OCI-LY3 (cell line): ENCODE results near the gene FBXO21.

ENCODE experiments used
- CTCF ChIP-seq: fragments of 200-600, 300-600 bp; sonication (generic); IDR thresholded peaks from 2 replicates; pipeline ENCODE4 v1.5.1; 2014; ENCODE audit warnings: antibody characterized with exemption, low read length, low read depth
- EZH2phosphoT487 ChIP-seq: fragments of 200-600 bp; shearing (Covaris generic); IDR thresholded peaks from 2 replicates; pipeline ENCODE4 v1.6.1; 2018; ENCODE audit warnings: antibody characterized with exemption, mixed run types, low read depth

GRCh38 chr12:117182866-117183265 lies 7.4 kb downstream of the FBXO21 start:
- TF ChIP-seq CTCF = no peak
- TF ChIP-seq EZH2phosphoT487 = no peak
